Lower leg skin (tissue), 3 donors: ENCODE measurements around the gene TBCD.

Experiments
- POLR2A ChIP-seq, 2 donors: fragments of 450-650 bp; IDR thresholded peaks; one replicate each; pipeline ENCODE4 v1.6.1; 2016 to 2017; ENCODE audit warnings: antibody characterized with exemption in 2 of 2, mild to moderate bottlenecking in 1 of 2, moderate library complexity in 1 of 2
- TF ChIP-seq, protein P1 (sequence below), 3 donors: fragments of 450-650 bp; IDR thresholded peaks; one replicate each; pipeline ENCODE4 v1.5.1; 2016; ENCODE audit warnings: antibody characterized with exemption in 3 of 3, mild to moderate bottlenecking in 3 of 3, moderate library complexity in 2 of 3

DNA sequence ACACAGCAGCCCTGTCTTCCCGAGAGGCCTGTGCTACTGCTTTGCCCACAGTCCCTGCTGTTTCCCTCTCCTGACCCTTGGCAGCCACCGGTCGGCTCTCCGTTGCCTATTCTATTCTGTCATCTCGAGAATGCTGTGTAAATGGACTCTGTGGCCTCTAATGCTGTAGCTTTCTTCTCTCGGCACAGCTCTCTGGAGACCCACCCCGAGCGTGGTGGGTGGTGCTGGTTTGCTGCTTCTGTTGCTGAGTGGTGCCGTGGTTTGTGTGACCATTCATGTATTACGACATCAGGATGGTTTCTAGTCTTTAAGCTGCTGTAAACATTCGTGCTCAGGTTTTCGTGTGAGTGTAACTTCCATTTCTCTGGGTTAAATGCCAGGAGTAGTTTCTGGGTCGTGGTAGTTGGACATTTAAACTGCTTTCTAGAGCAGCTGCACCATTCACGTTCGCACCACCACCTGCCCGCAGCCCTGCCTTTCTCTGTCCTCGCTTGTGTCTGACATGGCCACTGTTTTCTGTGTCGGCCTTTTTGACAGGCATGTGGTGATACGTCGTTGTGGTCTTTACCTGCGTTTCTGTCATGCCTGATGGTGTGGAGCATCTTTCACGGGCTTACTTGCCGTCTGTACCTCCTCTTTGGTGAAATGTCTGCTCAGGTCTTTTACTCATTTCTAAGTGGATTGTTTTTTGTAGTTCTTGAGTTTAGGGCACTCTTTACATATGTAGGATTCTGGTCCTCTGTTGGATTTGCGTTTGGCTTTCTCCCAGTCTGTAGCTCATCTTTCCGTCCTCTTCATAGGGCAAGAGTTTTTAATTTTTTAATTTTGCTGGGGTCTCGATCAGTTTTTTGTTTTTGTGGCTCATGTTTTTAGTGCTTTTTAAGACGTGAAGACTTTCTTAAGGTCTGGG, 135.6 kb downstream of the TBCD start:
- TF ChIP-seq POLR2A (IDR thresholded peaks at IDR 0.05), result no peak
- TF ChIP-seq, protein P1, sequence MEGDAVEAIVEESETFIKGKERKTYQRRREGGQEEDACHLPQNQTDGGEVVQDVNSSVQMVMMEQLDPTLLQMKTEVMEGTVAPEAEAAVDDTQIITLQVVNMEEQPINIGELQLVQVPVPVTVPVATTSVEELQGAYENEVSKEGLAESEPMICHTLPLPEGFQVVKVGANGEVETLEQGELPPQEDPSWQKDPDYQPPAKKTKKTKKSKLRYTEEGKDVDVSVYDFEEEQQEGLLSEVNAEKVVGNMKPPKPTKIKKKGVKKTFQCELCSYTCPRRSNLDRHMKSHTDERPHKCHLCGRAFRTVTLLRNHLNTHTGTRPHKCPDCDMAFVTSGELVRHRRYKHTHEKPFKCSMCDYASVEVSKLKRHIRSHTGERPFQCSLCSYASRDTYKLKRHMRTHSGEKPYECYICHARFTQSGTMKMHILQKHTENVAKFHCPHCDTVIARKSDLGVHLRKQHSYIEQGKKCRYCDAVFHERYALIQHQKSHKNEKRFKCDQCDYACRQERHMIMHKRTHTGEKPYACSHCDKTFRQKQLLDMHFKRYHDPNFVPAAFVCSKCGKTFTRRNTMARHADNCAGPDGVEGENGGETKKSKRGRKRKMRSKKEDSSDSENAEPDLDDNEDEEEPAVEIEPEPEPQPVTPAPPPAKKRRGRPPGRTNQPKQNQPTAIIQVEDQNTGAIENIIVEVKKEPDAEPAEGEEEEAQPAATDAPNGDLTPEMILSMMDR (IDR thresholded peaks at IDR 0.05), result peak in 1 of 3 donors; percentile 7
